GM21515 (cell line): ENCODE measurements around the gene CRKL.

Experiments
- ATAC-seq: cut with Tn5 transposase; IDR thresholded peaks from one replicate; pipeline ENCODE4 v1.9.1; 2021; ENCODE audit not compliant: unreplicated experiment

Gene CRKL

DNA sequence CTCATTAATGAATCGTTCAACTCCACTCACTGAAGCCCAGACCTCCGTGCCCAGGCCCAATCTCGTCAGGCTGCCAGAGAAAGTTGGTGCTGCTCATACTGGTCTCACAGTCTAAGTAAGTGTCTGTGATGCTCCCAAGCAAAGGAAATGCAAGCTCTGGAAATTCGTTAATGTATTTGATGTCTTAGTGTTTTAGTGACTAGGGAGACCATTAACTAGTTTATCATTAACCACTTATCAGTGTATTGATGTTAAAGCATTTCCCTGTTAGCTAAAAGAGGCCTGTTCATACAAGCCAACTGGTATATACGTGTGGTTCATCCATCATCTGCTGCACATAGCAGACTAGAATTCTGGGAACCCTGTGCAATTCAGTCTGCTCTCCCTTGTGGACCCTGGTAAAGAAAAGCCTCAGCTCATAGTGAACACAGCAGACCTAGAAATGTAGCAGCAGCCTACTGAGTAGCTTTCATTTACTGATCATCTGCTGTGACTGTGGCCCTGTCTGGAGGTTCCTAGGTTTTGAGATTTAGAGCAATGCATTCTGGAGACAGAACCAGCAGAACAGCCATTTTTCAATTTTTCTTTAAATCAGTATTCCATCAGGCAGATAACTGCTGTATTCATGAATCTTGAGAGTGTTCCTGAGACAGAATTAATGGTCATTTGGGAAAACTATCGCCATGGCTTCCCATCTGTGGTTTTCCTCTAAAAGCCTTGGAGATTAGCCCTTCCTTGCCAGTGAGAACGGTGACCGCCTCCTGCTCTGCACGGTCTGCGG lies 34.1 kb downstream of the CRKL start:
- no peak for ATAC-seq

DNA sequence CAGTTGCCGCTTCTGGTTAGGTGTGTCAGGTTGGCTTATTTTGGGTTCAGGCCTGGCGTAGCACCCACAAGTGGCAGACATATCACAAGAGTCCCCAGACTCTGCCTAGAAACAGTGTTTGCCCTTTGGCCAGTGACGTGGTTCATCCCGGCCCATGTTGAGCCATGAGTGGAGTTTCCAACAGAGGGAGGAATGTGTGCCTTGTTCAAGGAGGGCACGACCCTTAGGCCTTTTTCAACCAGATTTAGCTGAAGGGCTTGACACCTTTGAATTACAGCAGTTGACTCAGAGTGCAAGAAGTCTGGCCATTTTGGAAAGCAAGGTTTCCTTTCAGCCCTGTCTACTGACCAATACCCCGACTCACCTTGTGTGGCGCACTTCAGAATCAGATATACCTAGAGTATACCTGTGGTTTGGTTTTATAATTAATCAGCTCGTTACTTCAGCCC lies 34.7 kb downstream of the CRKL start:
- ATAC-seq, result no peak

DNA sequence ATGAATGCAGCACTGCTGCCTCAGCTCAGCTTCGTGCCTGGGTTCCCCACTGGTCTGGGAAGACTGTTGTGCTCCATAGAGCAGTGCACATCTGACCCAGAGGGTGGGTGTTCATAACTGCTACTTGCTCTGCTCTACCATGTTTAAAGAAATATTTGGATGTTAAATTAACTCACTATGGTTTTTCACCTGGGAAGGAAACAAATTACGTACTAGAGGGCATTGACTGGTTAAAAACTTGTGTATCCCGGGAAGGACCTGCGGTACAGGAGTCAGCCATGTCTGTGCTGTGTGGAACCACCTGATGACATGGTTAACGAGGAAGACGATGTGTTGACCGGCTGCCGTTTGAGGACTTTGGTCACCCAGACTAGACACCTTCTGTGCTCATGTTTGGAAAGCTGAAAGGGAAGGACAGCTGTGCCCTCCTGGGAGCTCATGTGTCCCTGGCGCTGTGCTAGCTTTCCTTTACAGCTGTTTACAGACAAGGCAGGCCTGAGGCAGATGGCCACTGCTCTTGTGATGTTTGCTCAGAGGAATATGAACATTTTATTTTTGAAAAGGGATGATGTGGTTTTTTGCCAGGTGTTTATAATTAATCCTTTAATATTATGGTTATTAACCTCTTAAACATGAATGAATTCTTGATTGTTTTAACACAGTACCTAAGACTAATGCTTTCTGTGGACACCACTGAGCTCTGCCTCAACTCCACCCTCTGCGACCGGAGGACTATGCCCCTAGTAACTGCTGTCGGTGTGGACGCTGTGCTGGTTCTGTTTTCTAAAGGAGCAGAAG lies 35.5 kb downstream of the CRKL start:
- no peak for ATAC-seq

DNA sequence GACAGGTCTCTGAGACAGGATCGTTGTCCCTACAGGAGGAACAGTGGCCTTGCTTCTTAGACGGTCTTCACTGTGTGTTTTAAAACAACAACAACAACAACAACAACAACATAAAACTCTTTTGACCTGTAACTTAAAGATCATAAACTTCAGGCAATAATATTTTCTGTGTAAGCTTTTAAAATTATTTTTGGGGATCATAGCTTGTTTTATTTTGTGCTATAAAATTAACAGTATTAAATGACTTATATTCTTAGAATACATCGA lies 36.1 kb downstream of the CRKL start:
- no peak for ATAC-seq

DNA sequence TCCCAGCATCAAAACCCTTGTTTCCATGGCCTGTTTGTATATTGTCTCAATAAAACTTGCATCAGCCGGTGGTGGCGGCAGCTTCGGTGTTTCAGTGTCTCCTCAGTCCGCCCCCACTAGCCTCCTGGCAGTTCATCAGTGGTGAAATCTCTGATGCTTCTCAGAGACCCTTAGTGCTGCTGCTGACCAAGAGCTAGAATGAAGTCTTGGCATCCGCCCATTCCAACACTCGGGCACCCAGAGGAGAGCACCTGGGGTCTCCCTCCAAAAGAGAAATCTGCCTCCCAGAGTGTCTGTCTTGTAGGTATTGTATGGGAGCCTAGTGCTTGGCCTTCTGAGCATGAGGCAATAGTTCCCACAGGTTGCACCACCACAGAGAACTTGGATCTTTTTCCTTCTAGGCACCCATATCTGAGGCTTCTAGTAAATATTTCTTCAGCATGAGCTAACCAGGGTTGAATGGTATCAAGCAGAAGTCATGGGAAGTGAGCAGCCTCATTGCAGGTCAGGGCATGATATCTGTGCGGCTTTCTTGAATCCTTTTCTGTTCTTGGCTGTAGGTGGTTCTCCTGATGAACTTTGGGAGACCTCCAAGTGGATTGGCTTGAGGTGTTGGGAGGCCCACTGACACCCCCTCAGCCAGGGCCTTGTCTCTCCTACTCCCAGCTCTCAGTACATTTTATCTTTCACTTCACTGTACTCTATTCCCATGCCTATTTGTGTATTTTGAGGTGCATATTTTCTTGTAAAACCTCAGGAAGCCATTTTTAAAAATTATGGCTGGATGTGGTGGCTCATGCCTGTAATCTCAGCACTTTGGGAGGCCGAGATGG lies 36.7 kb downstream of the CRKL start:
- no peak for ATAC-seq

DNA sequence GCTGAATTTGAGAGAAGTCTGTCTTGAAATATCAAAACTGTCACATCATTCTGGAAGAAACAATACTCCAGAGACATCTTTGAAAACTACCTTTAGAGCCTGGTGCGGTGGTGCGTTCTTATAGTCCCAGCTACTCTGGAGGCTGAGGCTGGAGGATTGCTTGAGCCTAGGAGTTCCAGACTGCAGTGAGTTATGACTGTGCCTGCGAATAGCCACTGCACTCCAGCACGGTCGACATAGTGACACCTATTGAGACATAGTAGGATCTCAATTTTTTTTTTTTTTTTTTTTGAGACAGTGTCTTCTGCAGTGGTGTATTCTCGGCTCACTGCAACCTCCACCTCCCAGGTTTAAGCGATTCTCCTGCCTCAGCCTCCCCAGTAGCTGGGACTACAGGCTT lies 38.3 kb downstream of the CRKL start:
- ATAC-seq, result no peak

DNA sequence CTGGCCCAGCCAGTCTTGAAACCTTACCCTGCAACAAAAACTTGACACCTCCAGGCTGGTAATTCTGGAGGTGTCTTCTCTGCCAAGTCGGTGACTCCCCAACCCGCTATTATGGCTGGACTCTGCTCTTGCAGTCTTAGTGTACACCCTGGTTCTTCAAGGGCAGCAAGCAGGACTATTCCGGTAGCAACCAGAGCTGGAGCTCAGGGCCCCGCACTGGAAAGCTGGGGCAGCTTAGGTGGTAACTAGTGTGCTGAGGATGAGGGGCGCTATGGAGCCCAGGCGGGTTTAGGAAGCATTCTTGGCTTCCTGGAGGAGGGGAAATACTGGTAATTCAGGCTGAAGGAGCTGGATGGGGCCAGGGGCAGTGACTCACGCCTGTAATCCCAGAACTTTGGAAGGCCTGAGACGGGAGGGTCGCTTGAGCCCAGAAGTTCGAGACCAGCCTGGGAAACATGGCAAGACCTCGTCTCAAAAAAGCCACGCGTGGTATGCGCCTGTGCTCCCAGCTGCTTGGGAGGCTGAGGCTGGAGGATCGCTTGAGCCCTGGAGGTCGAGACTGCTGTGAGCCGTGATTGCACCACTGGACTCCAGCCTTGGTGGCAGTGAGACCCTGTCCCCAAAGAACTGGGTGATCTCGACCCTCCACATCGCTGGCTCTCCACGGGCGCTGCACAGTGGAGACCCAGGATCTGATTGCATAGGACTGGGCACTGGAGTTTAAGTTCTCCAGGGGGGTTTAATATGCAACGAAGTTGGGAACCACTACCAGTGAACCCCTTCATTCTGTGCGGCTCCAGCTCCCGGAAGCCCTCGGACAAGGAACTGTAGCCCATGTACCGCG lies 39.3 kb downstream of the CRKL start:
- ATAC-seq, result no peak

DNA sequence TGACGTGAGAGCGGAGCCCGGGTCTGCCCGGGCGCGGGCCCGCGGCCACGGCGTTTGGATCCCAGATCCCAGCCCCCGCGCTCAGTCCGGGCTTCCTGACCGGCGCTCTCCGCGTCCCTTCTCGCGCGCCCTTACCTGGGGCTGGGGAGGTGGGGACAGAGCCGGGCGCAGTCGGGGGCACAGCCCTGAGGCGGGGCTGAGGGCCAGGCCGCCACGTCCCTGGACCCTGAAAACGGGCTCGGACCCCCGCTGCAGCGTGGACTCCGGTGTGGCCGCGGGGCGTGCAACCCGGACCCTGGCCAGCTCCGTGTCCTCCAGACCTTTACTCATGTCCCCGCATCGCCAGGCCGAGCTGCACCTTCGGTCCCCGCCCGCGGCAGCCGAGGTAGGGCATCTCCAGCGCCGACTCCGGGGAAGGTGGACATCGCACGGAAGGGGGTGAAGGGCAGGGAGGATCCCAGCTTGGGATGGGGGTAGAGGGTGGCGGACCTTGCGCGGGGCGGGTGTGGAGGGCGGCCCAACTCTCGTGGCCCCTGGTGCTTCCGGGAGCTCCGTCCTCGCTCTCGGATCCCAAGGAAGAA lies 40.0 kb downstream of the CRKL start:
- ATAC-seq, result no peak

DNA sequence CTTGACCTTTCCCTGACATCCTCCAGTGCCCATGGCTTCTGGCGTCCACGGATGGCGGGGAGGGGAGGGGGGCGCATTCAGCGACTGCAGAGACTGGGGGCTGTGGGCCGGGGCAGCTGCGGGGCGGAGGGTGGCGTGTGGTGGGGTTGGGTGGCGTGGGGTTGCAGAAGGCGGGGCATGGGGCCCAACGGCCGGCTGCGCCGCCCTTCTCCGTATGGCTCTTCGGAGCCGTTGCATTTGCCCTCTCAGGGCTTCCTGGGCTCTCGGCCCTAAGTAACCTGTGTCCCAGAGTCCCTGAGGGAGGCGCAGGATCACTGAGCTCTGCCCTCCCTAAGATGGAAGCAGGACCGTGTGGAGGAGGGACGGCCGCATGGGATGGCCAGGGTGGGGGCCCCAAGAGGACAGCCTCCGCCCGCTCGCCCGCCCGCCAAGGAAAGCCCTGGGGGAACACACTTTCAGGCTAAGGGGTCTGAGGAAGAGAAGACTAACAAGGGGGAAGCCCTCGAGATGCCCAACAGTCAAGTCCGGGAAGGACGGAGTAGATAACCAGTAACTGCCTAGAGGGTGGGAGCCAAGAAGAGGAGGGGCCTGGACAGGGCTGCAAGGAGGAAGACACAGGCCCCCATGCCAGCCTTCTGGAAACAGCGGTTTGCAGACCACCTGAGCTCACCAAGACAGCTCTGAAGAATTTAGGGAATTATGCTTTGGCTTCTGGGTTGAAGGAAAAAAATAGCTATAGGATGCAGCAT lies 40.6 kb downstream of the CRKL start:
- ATAC-seq, result no peak

DNA sequence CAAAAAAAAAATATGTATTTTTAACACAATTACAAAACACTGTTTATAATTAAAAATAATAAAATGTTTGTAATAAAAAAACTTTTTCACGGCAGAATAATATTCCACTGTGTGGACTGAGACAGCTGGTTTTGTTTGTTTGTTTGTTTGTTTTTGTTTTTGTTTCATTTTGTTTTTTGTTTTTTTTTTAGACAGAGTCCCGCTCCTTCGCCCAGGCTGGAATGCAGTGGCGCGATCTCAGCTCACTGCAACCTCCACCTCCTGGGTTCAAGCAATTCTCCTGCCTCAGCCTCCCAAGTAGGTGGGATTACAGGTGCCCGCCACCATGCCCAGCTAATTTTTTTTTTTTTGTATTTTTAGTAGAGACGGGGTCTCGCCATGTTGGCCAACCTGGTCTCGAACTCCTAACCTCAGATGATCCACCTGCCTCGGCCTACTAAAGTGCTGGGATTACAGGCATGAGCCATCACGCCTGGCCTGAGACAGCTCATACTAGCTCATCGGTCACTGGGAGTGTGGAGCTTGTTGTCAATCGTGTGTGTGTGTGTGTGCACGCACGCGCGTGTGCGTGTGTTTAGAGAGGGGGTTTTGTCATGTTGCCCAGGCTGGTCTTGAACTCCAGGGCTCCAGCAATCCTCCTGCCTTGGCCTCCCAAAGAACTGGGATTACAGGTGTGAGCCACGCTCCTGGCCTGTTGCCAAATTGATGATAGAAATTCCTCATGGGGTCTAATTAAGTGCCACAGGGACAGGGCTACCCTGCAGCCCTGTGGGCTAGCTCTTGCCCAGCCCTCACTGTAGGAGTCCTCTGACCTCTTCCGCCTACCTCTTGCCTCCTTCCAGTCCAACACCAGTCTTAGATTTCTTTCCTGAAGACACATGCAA lies 42.6 kb downstream of the CRKL start:
- no peak for ATAC-seq

DNA sequence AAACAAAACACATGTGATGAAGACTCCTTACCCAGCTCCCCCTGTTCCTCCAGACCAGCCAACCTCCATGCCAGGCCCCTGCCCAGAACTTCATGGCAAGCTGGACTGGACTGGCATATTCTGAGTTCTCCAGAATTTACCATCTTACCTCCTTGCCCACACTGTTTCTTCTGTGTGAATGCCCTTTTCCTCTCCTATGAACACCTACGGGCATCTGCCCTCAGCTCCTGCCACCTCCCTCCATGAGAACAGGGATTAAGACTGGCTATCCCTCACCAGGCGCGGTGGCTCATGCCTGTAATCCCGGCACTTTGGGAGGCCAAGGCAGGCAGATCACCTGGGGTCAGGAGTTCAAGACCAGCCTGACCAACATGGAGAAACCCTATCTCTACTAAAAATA lies 43.4 kb downstream of the CRKL start:
- ATAC-seq, result no peak

DNA sequence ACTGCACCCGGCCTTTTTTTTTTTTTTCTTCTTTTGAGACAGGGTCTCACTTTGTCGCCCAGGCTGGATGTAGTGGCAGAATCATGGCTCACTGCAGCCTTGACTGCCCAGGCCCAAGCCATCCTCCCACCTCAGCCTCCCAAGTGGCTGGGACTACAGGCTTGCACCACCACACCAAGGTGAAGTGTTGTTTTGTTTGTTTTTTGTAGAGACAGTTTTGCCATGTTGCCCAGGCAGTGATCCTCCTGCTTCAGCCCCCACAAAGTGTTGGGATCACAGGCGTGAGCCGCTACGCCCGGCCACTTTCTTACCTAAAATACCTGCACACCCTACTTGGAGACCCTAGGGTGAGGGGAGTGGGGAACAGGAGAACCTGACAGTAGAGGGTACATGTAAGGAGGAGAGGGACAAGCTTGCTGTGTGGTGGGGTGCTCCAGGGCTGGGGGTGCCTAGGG lies 45.3 kb downstream of the CRKL start:
- ATAC-seq, result no peak

DNA sequence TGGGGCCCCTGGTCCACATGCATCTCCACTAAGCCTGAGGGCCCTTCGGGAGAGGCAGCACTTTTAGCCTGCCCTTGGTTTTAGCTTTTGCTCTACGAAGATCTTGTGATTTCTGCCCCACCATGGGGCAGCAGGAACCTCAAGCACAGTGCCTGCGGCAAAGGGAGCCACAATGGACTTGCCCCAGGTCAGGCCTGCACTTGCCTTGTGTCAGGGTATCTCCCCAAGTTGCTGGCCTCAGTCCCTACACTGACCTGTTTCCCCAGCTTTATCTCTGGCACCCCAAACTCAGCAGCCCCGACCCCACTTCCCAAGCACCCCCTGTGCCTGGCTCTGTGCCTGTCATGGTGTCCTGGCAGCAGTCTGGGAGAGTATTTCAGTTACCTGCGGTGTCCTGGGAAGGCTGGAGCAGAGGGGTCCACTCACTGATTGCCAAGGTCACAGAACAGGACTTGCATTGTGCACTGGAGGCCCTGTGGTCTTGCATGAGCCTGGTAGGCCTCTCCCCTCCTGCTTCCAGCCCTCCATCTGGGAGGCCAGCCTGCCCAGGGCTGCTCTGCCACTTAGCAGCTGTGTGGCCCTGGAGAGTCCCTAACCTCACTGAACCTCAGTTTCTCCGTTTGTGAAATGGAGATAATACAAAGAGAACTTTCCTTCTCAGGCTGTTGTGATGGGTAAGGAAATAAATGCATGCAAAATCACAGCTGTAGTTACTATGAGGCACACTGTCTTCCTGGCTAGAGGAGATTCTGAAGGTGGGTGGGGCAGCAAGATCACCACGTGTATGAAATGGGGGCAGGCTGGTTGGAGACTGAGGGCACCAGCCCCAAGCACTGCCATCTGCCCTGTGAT lies 46.2 kb downstream of the CRKL start:
- ATAC-seq, result no peak

DNA sequence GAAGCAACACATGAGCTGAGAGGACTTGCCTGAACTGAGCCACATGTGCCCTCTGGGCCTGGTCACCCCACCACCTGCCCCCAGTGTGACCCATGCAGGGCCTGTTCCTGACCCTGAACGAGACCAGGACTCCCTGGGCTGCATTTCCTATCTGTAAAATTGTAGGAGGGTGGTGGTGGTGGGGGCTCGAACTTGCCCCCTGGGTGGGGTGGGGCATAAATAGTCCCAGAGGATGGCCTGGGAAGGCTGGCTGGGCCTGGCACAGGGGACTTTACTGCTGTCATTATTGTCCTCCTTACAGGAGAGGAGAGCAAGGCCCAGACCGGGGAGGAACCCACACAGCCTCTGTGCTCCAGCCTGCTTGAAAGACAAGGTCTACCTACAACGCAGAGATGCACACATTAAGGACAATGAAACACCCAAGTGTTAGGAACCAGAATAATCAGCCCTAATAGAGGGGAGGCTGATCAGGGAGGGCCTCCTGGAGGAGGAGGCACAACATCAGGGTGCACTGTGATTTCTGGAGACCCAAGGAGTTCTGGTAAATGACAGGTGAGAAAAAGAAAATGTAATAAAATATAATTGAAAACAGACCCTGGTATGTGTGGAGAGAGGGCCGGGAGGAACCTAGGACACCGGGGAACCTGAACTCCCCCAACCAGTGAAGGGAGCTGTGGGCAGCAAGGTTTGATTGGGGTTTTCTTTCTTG lies 47.0 kb downstream of the CRKL start:
- ATAC-seq, result no peak

DNA sequence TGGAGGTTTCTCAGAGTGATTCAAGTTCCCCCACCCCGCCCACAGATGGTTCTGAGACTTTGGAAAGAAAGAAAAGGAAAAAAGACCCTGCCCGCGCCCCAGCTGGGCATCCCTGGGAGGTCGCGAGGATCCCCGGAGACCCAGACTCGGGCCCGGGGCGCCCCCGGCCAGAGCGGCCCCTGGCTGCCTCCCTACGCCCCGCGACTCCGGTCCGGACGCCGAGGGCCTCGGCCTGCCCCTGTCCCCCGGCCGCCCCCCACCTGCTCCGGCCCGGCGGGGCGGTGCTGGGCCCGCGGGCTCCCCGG lies 47.5 kb downstream of the CRKL start:
- no peak for ATAC-seq

DNA sequence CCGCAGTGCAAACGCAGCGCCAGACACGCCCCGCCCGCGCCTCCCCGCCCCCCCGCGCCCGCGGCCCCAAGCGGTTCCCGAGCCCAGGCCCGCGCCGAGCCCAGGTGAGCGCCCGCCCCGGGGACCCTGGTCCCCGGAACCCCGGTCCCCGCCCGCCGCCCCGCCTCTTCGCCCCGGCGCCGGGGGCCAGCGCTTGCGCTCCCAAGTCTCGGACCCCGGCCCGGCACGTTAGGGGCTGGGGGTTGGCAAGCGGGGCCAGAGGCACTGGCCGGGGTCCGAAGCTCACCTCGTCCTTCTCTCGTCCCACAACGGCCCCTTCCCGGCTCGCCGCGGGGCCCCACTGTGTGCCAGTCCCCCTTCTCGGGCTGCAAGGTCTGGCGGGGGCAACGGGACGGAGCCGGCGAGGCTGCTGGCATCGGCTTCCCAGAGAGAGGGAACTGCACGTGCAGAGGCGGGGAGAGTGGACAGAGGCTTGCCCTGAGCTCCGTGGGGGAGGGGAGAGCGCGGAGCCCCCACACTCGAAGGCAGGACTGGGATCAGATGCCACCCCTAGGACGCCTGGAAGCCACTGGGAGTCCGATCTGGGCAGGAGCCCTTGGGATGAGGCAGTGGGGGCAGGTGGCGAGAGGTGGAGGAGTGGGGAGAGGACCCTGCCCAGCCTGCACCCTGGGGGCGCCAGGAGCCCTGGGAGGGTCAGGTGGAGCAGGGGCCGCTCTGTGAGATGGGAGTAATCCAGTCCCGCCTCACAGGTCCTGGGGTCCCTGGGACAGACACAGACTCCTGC lies 48.1 kb downstream of the CRKL start:
- ATAC-seq, result no peak
